Activated CD4-positive, CD25-positive, alpha-beta regulatory T cell treated with anti-CD3 and anti-CD28 coated beads, Interleukin-2, amount 50 U/mL, for 16 hours (primary cell): ENCODE data around the gene LPAR5.

Experiments
- DNase-seq: peaks from one replicate; pipeline ENCODE4 v3.0.0-alpha.2; 2020; ENCODE audit warnings: low read depth, low spot score

Gene LPAR5

GRCh38 chr12:6639151-6639801 is 3.5 kb upstream of the LPAR5 start:
- DNase-seq = no peak

GRCh38 chr12:6638305-6638704 is 2.5 kb upstream of the LPAR5 start:
- no peak for DNase-seq

GRCh38 chr12:6635375-6635855 is 344 bp downstream of the LPAR5 start:
- no peak for DNase-seq

- no peak for DNase-seq
Observed at GRCh38 chr12:6632026-6632983, 3.5 kb downstream of the LPAR5 start.

- no peak for DNase-seq
Observed at GRCh38 chr12:6631549-6631961, 4.2 kb downstream of the LPAR5 start.

- DNase-seq = no peak
Observed at GRCh38 chr12:6630736-6631135, 5.0 kb downstream of the LPAR5 start.

- DNase-seq = no peak
Observed at GRCh38 chr12:6627616-6628015, 8.1 kb downstream of the LPAR5 start.

- DNase-seq = no peak
Observed at GRCh38 chr12:6626654-6627283, 9.0 kb downstream of the LPAR5 start.

GRCh38 chr12:6620885-6621274 is 14.9 kb downstream of the LPAR5 start:
- no peak for DNase-seq

GRCh38 chr12:6620137-6620884 is 15.4 kb downstream of the LPAR5 start:
- no peak for DNase-seq

- no peak for DNase-seq
Observed at GRCh38 chr12:6618483-6619225, 17.1 kb downstream of the LPAR5 start.

GRCh38 chr12:6615802-6616201 is 20.0 kb downstream of the LPAR5 start:
- DNase-seq = no peak

- no peak for DNase-seq
Observed at GRCh38 chr12:6614513-6615172, 21.1 kb downstream of the LPAR5 start.

GRCh38 chr12:6613776-6614512 is 21.8 kb downstream of the LPAR5 start:
- no peak for DNase-seq

GRCh38 chr12:6613015-6613775 is 22.6 kb downstream of the LPAR5 start:
- DNase-seq = no peak

- no peak for DNase-seq
Observed at GRCh38 chr12:6612652-6613014, 23.1 kb downstream of the LPAR5 start.

- no peak for DNase-seq
Observed at GRCh38 chr12:6612247-6612646, 23.5 kb downstream of the LPAR5 start.

GRCh38 chr12:6608592-6609281 is 27.0 kb downstream of the LPAR5 start:
- DNase-seq = no peak
